Uterus (tissue), 2 donors: ENCODE results near the gene IFI27L2.

Source experiments
- CTCF ChIP-seq, 4 experiments: fragments of 200-600 bp in 2 of 4; fragments of 450-650 bp in 2 of 4; sonication (generic) in 2 of 4; IDR thresholded peaks; one replicate each; pipeline ENCODE4 v1.5.1; 2016 to 2019; ENCODE audit warnings: antibody characterized with exemption in 4 of 4, mild to moderate bottlenecking in 2 of 4, moderate library complexity in 1 of 4
- POLR2A ChIP-seq, 2 donors: fragments of 450-650 bp; IDR thresholded peaks; one replicate each; pipeline ENCODE4 v1.6.1; 2016; ENCODE audit warnings: antibody characterized with exemption in 2 of 2, mild to moderate bottlenecking in 1 of 2, moderate library complexity in 1 of 2

DNA sequence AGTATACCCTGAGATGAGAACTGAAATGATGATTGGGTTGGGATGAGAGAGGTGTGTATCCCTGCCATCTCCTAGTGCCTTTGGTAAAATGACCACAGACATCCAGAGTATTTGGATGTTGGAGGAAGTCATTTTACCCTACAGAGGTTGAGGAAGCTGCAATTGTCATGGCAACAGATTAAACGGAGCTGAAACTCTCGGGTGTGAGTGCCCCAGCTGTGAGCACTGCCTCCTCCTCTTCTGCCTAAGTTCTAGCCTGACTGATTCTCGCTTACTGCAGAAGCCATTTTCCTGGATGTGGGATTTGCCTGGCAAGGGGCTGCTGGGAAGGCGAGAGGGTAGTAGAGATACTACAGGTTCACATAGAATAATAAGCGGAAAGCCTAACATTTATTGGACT lies 34.4 kb upstream of the IFI27L2 start:
- no peak for TF ChIP-seq POLR2A (IDR thresholded peaks at IDR 0.05)
- TF ChIP-seq CTCF (IDR thresholded peaks at IDR 0.05), result no peak
